Endothelial cell (in vitro differentiated cells): ENCODE measurements around the gene CYP4F8. TPM values are rescaled to one million over a fixed set of nuclear protein-coding genes. Genes with fewer than 3 reads are reported as not detected.

Source experiments
- DNase-seq: peaks from one replicate; pipeline ENCODE4 v3.0.0; 2021; ENCODE audit warnings: low spot score
- H3K27ac Mint-ChIP-seq: one replicate; pipeline ENCODE4 v1.8.0; 2021; ENCODE audit warnings: mixed read lengths, inconsistent platforms; ENCODE audit not compliant: unreplicated experiment
- H3K27me3 Mint-ChIP-seq: one replicate; pipeline ENCODE4 v1.8.0; 2021; ENCODE audit warnings: mild to moderate bottlenecking, moderate library complexity, mixed read lengths, inconsistent platforms; ENCODE audit not compliant: unreplicated experiment
- H3K36me3 Mint-ChIP-seq: one replicate; pipeline ENCODE4 v1.8.0; 2021; ENCODE audit warnings: mild to moderate bottlenecking, low read depth, mixed read lengths, inconsistent platforms; ENCODE audit not compliant: unreplicated experiment
- H3K4me1 Mint-ChIP-seq: one replicate; pipeline ENCODE4 v1.8.0; 2021; ENCODE audit warnings: mild to moderate bottlenecking, mixed read lengths, inconsistent platforms; ENCODE audit not compliant: unreplicated experiment
- H3K4me3 Mint-ChIP-seq: one replicate; pipeline ENCODE4 v1.8.0; 2021; ENCODE audit warnings: mild to moderate bottlenecking, mixed read lengths, inconsistent platforms; ENCODE audit not compliant: unreplicated experiment
- H3K9me3 Mint-ChIP-seq: one replicate; pipeline ENCODE4 v1.8.0; 2021; ENCODE audit warnings: mixed read lengths, inconsistent platforms; ENCODE audit not compliant: unreplicated experiment
- CTCF ChIP-seq: fragments of 200-600 bp; sonication (generic); IDR thresholded peaks from one replicate; pipeline ENCODE4 v1.5.0; 2021; ENCODE audit warnings: antibody characterized with exemption; ENCODE audit not compliant: unreplicated experiment
- total RNA-seq: library from RNA; stranded (reverse); fragmentation: NEBNext Ultra II Directional; extraction: Animal tissue kit (Norgen Biotek cat#: 25700); gene quantifications from one replicate; pipeline ENCODE4 v1.2.1, GENCODE V29; 2021; ENCODE audit not compliant: unreplicated experiment

CYP4F8 gene
- total RNA-seq, 1 donor from 2014 or later, result not detected

GRCh38 chr19:15609261-15609660 is 5.8 kb upstream of the CYP4F8 start:
- Mint-ChIP-seq H3K4me1 (no peaks in the 10 kb centered on the region), H3K9me3 (peaks cover 30% of the 10 kb centered on the region), H3K27ac (no peak overlapping the region), H3K4me3 (no peak overlapping the region), H3K36me3 (peaks cover 13% of the 10 kb centered on the region), H3K27me3 (peaks cover 9% of the 10 kb centered on the region)
- TF ChIP-seq CTCF, result no peak
- no peak for DNase-seq

GRCh38 chr19:15612342-15612741 is 2.7 kb upstream of the CYP4F8 start:
- no peak overlapping the region for H3K4me3 Mint-ChIP-seq
- no peak overlapping the region for H3K27ac Mint-ChIP-seq
- peaks cover 30% of the 10 kb centered on the region for H3K9me3 Mint-ChIP-seq
- no peak for TF ChIP-seq CTCF
- H3K36me3 Mint-ChIP-seq, result peaks cover 16% of the 10 kb centered on the region
- H3K4me1 Mint-ChIP-seq, result no peaks in the 10 kb centered on the region
- no peak for DNase-seq
- H3K27me3 Mint-ChIP-seq, result peaks cover 10% of the 10 kb centered on the region

GRCh38 chr19:15613338-15613737 is 1.7 kb upstream of the CYP4F8 start:
- peaks cover 20% of the 10 kb centered on the region for H3K36me3 Mint-ChIP-seq
- peaks cover 12% of the 10 kb centered on the region for H3K27me3 Mint-ChIP-seq
- H3K4me3 Mint-ChIP-seq, result no peak overlapping the region
- DNase-seq, result no peak
- H3K9me3 Mint-ChIP-seq, result peaks cover 40% of the 10 kb centered on the region
- no peak for TF ChIP-seq CTCF
- H3K27ac Mint-ChIP-seq, result no peak overlapping the region
- no peaks in the 10 kb centered on the region for H3K4me1 Mint-ChIP-seq

GRCh38 chr19:15615526-15615925 is 508 bp downstream of the CYP4F8 start:
- peaks cover 32% of the 10 kb centered on the region for H3K36me3 Mint-ChIP-seq
- peak overlapping the region; percentile 34 for H3K4me3 Mint-ChIP-seq
- peaks cover 16% of the 10 kb centered on the region for H3K27me3 Mint-ChIP-seq
- H3K27ac Mint-ChIP-seq, result no peak overlapping the region
- peaks cover 43% of the 10 kb centered on the region for H3K9me3 Mint-ChIP-seq
- TF ChIP-seq CTCF, result no peak
- no peak for DNase-seq
- H3K4me1 Mint-ChIP-seq, result no peaks in the 10 kb centered on the region

- Mint-ChIP-seq H3K4me1 (no peaks in the 10 kb centered on the region), H3K9me3 (peaks cover 38% of the 10 kb centered on the region), H3K27ac (no peak overlapping the region), H3K27me3 (peaks cover 16% of the 10 kb centered on the region), H3K4me3 (peak overlapping the region; percentile 34), H3K36me3 (peaks cover 33% of the 10 kb centered on the region)
- no peak for TF ChIP-seq CTCF
- no peak for DNase-seq
Observed at GRCh38 chr19:15616183-15616582, 1.2 kb downstream of the CYP4F8 start.
